HepG2 (cell line): ENCODE data around the gene FHL5. TPM values are rescaled to one million over a fixed set of nuclear protein-coding genes. Genes with fewer than 3 reads are reported as not detected.

Experiments used
- ATAC-seq: fragments of 200-7000 bp; cut with Tn5 transposase; 3 replicates; pipeline ENCODE4 v1.9.1; 2020; ENCODE audit warnings: mild to moderate bottlenecking, moderate library complexity
- BruUV-seq: library from RNA; stranded (reverse); fragments of 400-500 nt; replicated peaks from 2 replicates; lab custom pipeline; 2021; lab: Mats Ljungman, UMichigan
- CTCF ChIA-PET: fragments of 300-600 bp; formaldehyde crosslinking; extraction: SDS; loops from one replicate; lab custom pipeline; 2021; ENCODE audit warnings: low total read pairs, inconsistent platforms, low intra/inter-chr PET ratio; lab: Yijun Ruan, JAX
- POLR2A ChIA-PET: fragments of 350-600 bp; sonication (Branson Sonifier 250); formaldehyde crosslinking; loops from one replicate; lab custom pipeline; 2020; ENCODE audit warnings: antibody characterized with exemption, inconsistent platforms; lab: Yijun Ruan, JAX
- DNase-seq: peaks from one replicate; pipeline ENCODE4 v3.0.0-alpha.2; 2015; ENCODE audit warnings: low spot score
- FAIRE-seq: peaks from 3 replicates; lab custom pipeline; 2011; peaks lifted over from hg19 to GRCh38; lab: Jason Lieb, UNC
- H2AFZ ChIP-seq: one replicate; pipeline ENCODE4 v1.6.1; 2011; ENCODE audit warnings: low read length, inconsistent platforms
- H3K27ac ChIP-seq: fragments of 300-600 bp; 3 replicates; pipeline ENCODE4 v1.8.0; 2011; ENCODE audit warnings: mixed run types, mild to moderate bottlenecking, mixed read lengths, low read length, inconsistent platforms; ENCODE audit not compliant: insufficient read depth; ENCODE audit errors: extremely low read length
- H3K27me3 ChIP-seq, 2 experiments: fragments of 200-600 bp in 1 of 2; 2 replicates in 1 of 2; 3 replicates in 1 of 2; pipeline versions ENCODE4 v1.6.0 to v1.8.0; 2011; ENCODE audit warnings: low read length in 2 of 2, mild to moderate bottlenecking in 2 of 2, moderate library complexity in 2 of 2, inconsistent platforms in 1 of 2; ENCODE audit not compliant: insufficient read depth in 2 of 2, control insufficient read depth in 1 of 2
- H3K36me3 ChIP-seq, 2 experiments: fragments of 200-600 bp in 1 of 2; replicated peaks in 1 of 2; 2 replicates in 1 of 2; 3 replicates in 1 of 2; pipeline versions ENCODE4 v1.5.1 to v1.8.0; 2011; ENCODE audit warnings: low read length in 2 of 2, inconsistent platforms in 1 of 2; ENCODE audit not compliant: insufficient read depth in 2 of 2, control insufficient read depth in 1 of 2
- H3K4me1 ChIP-seq: 2 replicates; pipeline ENCODE4 v1.5.1; 2012; ENCODE audit warnings: low read length, inconsistent platforms; ENCODE audit not compliant: insufficient read depth
- H3K4me2 ChIP-seq: 2 replicates; pipeline ENCODE4 v1.6.0; 2011; ENCODE audit warnings: low read depth, low read length, inconsistent platforms
- H3K4me3 ChIP-seq, 3 experiments: fragments of 200-600 bp in 1 of 3; sonication (generic), shearing (Covaris generic) in 1 of 3; replicated peaks in 1 of 3; 2 replicates each; pipeline ENCODE4 v1.5.1; 2011 to 2016; ENCODE audit warnings: low read length in 3 of 3, inconsistent platforms in 2 of 3, low read depth in 2 of 3, mild to moderate bottlenecking in 2 of 3, control low read depth in 1 of 3, mixed read lengths in 1 of 3; ENCODE audit not compliant: insufficient read depth in 1 of 3
- H3K79me2 ChIP-seq: one replicate; pipeline ENCODE4 v1.6.1; 2011; ENCODE audit warnings: low read length, inconsistent platforms; ENCODE audit not compliant: insufficient read depth
- H3K9ac ChIP-seq: 2 replicates; pipeline ENCODE4 v1.6.0; 2011; ENCODE audit warnings: mild to moderate bottlenecking, low read depth, low read length, inconsistent platforms; ENCODE audit not compliant: insufficient read depth
- H3K9me3 ChIP-seq: 2 replicates; pipeline ENCODE4 v1.5.1; 2012; ENCODE audit warnings: mild to moderate bottlenecking, low read length
- H4K20me1 ChIP-seq: 2 replicates; pipeline ENCODE4 v1.6.0; 2011; ENCODE audit warnings: inconsistent platforms, mild to moderate bottlenecking, low read length, moderate library complexity; ENCODE audit not compliant: insufficient read depth
- ATAD3A ChIP-seq: sonication (generic); formaldehyde crosslinking; IDR thresholded peaks from 2 replicates; pipeline ENCODE4 v1.4.0; 2020; ENCODE audit warnings: missing genetic modification reagents
- KAT7 ChIP-seq: IDR thresholded peaks from 2 replicates; pipeline ENCODE4 v1.6.1; 2018; ENCODE audit warnings: borderline replicate concordance, missing compliant biosample characterization
- MBD4 ChIP-seq: IDR thresholded peaks from 2 replicates; pipeline ENCODE4 v1.6.1; 2012; ENCODE audit warnings: low read length, inconsistent platforms, borderline replicate concordance
- PLRG1 ChIP-seq: fragments of 450-650 bp; conservative IDR thresholded peaks from 2 replicates; pipeline ENCODE4 v1.6.1; 2016
- RCOR2 ChIP-seq: IDR thresholded peaks from 2 replicates; pipeline ENCODE4 v1.6.1; 2016; ENCODE audit warnings: missing biosample characterization, missing genetic modification reagents
- TAF1 ChIP-seq: sonication (generic); formaldehyde crosslinking; IDR thresholded peaks from 2 replicates; pipeline ENCODE4 v1.4.0; 2020; ENCODE audit warnings: missing genetic modification reagents
- ZNF234 ChIP-seq: sonication (generic); formaldehyde crosslinking; conservative IDR thresholded peaks from 2 replicates; pipeline ENCODE4 v1.5.1; 2020; ENCODE audit warnings: mild to moderate bottlenecking, missing genetic modification reagents
- ZNF282 ChIP-seq: fragments of 450-650 bp; IDR thresholded peaks from 2 replicates; pipeline ENCODE4 v1.6.1; 2018; ENCODE audit not compliant: partially characterized antibody
- ZNF496 ChIP-seq: sonication (generic); formaldehyde crosslinking; IDR thresholded peaks from 2 replicates; pipeline ENCODE4 v1.8.1; 2023; ENCODE audit warnings: mild to moderate bottlenecking, moderate library complexity, missing genetic modification reagents; ENCODE audit not compliant: insufficient replicate concordance
- WGBS: methylation state at CpG from one replicate; pipeline ENCODE4 v1.1.6; 2017; ENCODE audit warnings: low lambda C conversion rate; 5-methylcytosine and 5-hydroxymethylcytosine counted together
- in situ Hi-C: cut with HindIII; loops from 2 replicates; pipeline ENCODE4 v1.10.0; 2017; ENCODE audit warnings: low pct_unique_long_range_greater_than_20kb; ENCODE audit not compliant: extremely low pct_ligation_motif_present
- intact Hi-C: fragments of 100-400 bp; cut with micrococcal nuclease; formaldehyde crosslinking; loops from one replicate; pipeline ENCODE4 v1.10.0; 2022; ENCODE audit not compliant: unreplicated experiment
- polyA plus RNA-seq, 8 experiments: library from polyadenylated mRNA; depleted of rRNA in 3 of 8; stranded (reverse) in 7 of 8; unstranded in 1 of 8; fragments of >200 nt; fragmentation: Illumina TruSeq in 4 of 8; extraction: Trizol in 4 of 8; gene quantifications; 2 replicates each; pipeline versions ENCODE4 v1.2.1 to v1.2.3, GENCODE V29; 2011 to 2016; ENCODE audit warnings: low read depth in 4 of 8, missing spikeins in 1 of 8, mixed read lengths in 1 of 8; ENCODE audit not compliant: insufficient read depth in 1 of 8
- total RNA-seq, 5 experiments: library from RNA; depleted of rRNA; stranded (reverse); fragments of >200 nt; fragmentation: Illumina TruSeq; extraction: Trizol; gene quantifications; 2 replicates each; pipeline ENCODE4 v1.2.3, GENCODE V29; 2016; ENCODE audit warnings: low read depth in 1 of 5
- TF ChIP-seq, protein P1 (sequence below), 2 experiments: sonication (generic) in 1 of 2; formaldehyde crosslinking in 1 of 2; IDR thresholded peaks; 2 replicates each; pipeline versions ENCODE4 v1.4.0 to v1.6.1; 2018 to 2020; ENCODE audit warnings: missing genetic modification reagents in 2 of 2, borderline replicate concordance in 1 of 2, low read depth in 1 of 2, mild to moderate bottlenecking in 1 of 2, missing biosample characterization in 1 of 2
- TF ChIP-seq, protein P2 (sequence below): IDR thresholded peaks from 2 replicates; pipeline ENCODE4 v1.6.1; 2018; ENCODE audit warnings: missing genetic modification reagents, mild to moderate bottlenecking, missing compliant biosample characterization
- TF ChIP-seq, protein P3 (sequence below), 2 experiments: fragments of 450-650 bp in 1 of 2; sonication (generic) in 1 of 2; formaldehyde crosslinking; IDR thresholded peaks; 2 replicates each; pipeline versions ENCODE4 v1.5.0 to v1.8.0; 2020 to 2022; ENCODE audit warnings: mild to moderate bottlenecking in 1 of 2, missing genetic modification reagents in 1 of 2
- TF ChIP-seq, protein P4 (sequence below): fragments of 450-650 bp; IDR thresholded peaks from 2 replicates; pipeline ENCODE4 v1.6.1; 2017

The FHL5 gene
- total and polyA plus RNA-seq, 2 of the 13 experiments (the other 11 are each of a cell fraction or from before 2014, with no cell fraction given): not detected

DNA sequence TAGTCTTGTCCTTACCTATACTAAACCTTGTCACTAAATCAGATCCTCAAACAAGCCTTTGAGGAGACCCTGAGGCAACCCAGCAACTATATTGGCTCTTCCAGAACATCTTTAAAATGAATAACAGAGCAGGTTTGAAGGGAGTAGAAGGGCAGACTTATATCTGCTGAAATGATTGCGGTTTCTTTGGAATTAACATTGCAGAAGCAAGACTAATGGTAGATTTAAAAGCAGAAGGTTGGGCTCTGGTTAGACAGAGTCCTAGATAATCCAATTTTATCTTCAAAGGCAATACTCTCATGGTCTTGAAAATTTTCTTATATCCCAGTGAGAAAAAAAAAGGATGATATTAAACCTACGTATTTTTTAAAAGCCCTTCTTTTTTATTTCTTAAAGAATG is 19.1 kb downstream of the FHL5 start:
- Histone ChIP-seq H3K4me2 (no peak overlapping the region), H3K9me3 (no peaks in the 10 kb centered on the region), H3K9ac (no peak overlapping the region), H2AFZ (no peak overlapping the region), H3K27ac (no peak overlapping the region), H3K4me1 (no peaks in the 10 kb centered on the region), H3K4me3 (no peak overlapping the region), H3K79me2 (no peaks in the 10 kb centered on the region), H3K36me3 (no peaks in the 10 kb centered on the region), H4K20me1 (no peaks in the 10 kb centered on the region), H3K27me3 (no peaks in the 10 kb centered on the region)
- TF ChIP-seq ZNF282 (no peak), ATAD3A (CRISPR knock-in tag) (no peak), MBD4 (no peak)
- 5% methylated on average over 2 of the region's 2 CpGs for WGBS
- intact Hi-C loops (no loop called here), in situ Hi-C loops (no loop called here)
- ATAC-seq (no peak), FAIRE-seq (no peak), DNase-seq (no peak)
- ChIA-PET POLR2A (no interaction called here), CTCF (no interaction called here)
- no TSS peak for BruUV-seq

DNA sequence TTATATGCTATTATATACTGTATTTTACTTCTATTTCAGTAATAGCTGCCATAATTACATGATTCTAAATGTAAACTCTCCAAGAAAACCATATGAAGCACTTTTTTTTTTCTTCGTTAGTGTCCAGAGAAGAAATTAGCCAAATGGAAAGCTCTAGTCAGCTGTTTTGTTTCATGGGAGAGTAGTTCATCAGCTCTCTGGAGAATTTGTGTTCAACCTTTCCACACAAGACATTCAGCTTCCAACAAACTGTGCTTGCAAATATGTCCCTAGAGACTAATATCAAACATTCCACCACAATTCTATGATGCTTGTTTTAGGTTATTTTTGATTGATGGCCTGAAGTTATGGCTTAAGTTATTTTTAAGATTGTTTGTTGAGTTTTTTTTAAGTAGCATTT is 19.5 kb downstream of the FHL5 start:
- FAIRE-seq (no peak), DNase-seq (no peak), ATAC-seq (no peak)
- no peak overlapping the region for H3K4me3 ChIP-seq
- intact Hi-C loops (no loop called here), in situ Hi-C loops (no loop called here)
- WGBS: 6% methylated on average over 1 of the region's 1 CpG
- H2AFZ ChIP-seq: no peak overlapping the region
- H4K20me1 ChIP-seq: no peaks in the 10 kb centered on the region
- BruUV-seq: no TSS peak
- no peaks in the 10 kb centered on the region for H3K36me3 ChIP-seq
- no peak overlapping the region for H3K4me2 ChIP-seq
- no peaks in the 10 kb centered on the region for H3K9me3 ChIP-seq
- H3K27me3 ChIP-seq: no peaks in the 10 kb centered on the region
- H3K4me1 ChIP-seq: no peaks in the 10 kb centered on the region
- H3K9ac ChIP-seq: no peak overlapping the region
- no peak overlapping the region for H3K27ac ChIP-seq
- TF ChIP-seq, protein P1, sequence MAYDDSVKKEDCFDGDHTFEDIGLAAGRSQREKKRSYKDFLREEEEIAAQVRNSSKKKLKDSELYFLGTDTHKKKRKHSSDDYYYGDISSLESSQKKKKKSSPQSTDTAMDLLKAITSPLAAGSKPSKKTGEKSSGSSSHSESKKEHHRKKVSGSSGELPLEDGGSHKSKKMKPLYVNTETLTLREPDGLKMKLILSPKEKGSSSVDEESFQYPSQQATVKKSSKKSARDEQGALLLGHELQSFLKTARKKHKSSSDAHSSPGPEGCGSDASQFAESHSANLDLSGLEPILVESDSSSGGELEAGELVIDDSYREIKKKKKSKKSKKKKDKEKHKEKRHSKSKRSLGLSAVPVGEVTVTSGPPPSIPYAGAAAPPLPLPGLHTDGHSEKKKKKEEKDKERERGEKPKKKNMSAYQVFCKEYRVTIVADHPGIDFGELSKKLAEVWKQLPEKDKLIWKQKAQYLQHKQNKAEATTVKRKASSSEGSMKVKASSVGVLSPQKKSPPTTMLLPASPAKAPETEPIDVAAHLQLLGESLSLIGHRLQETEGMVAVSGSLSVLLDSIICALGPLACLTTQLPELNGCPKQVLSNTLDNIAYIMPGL (CRISPR knock-in tag; IDR thresholded peaks at IDR 0.05; ENCODE audit: borderline replicate concordance in 1 of 2, low read depth in 1 of 2): no peak
- TF ChIP-seq ZNF496 (CRISPR knock-in tag) (no peak), RCOR2 (CRISPR knock-in tag) (no peak), TAF1 (CRISPR knock-in tag) (no peak), KAT7 (CRISPR knock-in tag) (no peak), ZNF234 (CRISPR knock-in tag) (no peak), PLRG1 (no peak)
- TF ChIP-seq, protein P2, sequence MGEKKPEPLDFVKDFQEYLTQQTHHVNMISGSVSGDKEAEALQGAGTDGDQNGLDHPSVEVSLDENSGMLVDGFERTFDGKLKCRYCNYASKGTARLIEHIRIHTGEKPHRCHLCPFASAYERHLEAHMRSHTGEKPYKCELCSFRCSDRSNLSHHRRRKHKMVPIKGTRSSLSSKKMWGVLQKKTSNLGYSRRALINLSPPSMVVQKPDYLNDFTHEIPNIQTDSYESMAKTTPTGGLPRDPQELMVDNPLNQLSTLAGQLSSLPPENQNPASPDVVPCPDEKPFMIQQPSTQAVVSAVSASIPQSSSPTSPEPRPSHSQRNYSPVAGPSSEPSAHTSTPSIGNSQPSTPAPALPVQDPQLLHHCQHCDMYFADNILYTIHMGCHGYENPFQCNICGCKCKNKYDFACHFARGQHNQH (CRISPR knock-in tag): no peak
- TF ChIP-seq, protein P3, sequence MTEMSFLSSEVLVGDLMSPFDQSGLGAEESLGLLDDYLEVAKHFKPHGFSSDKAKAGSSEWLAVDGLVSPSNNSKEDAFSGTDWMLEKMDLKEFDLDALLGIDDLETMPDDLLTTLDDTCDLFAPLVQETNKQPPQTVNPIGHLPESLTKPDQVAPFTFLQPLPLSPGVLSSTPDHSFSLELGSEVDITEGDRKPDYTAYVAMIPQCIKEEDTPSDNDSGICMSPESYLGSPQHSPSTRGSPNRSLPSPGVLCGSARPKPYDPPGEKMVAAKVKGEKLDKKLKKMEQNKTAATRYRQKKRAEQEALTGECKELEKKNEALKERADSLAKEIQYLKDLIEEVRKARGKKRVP (CRISPR knock-in tag; IDR thresholded peaks at IDR 0.05): no peak
- TF ChIP-seq, protein P4, sequence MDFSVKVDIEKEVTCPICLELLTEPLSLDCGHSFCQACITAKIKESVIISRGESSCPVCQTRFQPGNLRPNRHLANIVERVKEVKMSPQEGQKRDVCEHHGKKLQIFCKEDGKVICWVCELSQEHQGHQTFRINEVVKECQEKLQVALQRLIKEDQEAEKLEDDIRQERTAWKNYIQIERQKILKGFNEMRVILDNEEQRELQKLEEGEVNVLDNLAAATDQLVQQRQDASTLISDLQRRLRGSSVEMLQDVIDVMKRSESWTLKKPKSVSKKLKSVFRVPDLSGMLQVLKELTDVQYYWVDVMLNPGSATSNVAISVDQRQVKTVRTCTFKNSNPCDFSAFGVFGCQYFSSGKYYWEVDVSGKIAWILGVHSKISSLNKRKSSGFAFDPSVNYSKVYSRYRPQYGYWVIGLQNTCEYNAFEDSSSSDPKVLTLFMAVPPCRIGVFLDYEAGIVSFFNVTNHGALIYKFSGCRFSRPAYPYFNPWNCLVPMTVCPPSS: no peak
- no peaks in the 10 kb centered on the region for H3K79me2 ChIP-seq
- CTCF ChIA-PET: no interaction called here
- POLR2A ChIA-PET: no interaction called here
